Activated T-helper 17 cell treated with anti-CD3 and anti-CD28 coated beads, Interleukin-2, amount 50 U/mL, for 72 hours (primary cell): ENCODE results near the gene JOSD2. TPM values are rescaled to one million over a fixed set of nuclear protein-coding genes. Genes with fewer than 3 reads are reported as not detected.

Experiments
- ATAC-seq: fragments of 150-1000 bp; cut with Tn5 transposase; replicated peaks from 2 replicates; pipeline ENCODE4 v1.10.0; 2021; ENCODE audit warnings: mild to moderate bottlenecking, moderate library complexity
- H3K27ac Mint-ChIP-seq: one replicate; pipeline ENCODE4 v1.8.0; 2022; ENCODE audit warnings: mixed read lengths
- H3K27me3 Mint-ChIP-seq: one replicate; pipeline ENCODE4 v1.8.0; 2022; ENCODE audit warnings: mixed read lengths
- H3K36me3 Mint-ChIP-seq: one replicate; pipeline ENCODE4 v1.8.0; 2022; ENCODE audit warnings: low read depth, mild to moderate bottlenecking, mixed read lengths
- H3K4me1 Mint-ChIP-seq: one replicate; pipeline ENCODE4 v1.8.0; 2022; ENCODE audit warnings: mixed read lengths
- H3K4me3 Mint-ChIP-seq: one replicate; pipeline ENCODE4 v1.8.0; 2022; ENCODE audit warnings: mild to moderate bottlenecking, mixed read lengths
- H3K9me3 Mint-ChIP-seq: one replicate; pipeline ENCODE4 v1.8.0; 2022; ENCODE audit warnings: mixed read lengths
- total RNA-seq, 2 donors: library from RNA; stranded (reverse); gene quantifications; one replicate each; pipeline ENCODE4 v1.2.3, GENCODE V29; 2022

Gene JOSD2
- total RNA-seq, 2 donors from 2014 or later: 37.5 to 45.8 TPM

DNA sequence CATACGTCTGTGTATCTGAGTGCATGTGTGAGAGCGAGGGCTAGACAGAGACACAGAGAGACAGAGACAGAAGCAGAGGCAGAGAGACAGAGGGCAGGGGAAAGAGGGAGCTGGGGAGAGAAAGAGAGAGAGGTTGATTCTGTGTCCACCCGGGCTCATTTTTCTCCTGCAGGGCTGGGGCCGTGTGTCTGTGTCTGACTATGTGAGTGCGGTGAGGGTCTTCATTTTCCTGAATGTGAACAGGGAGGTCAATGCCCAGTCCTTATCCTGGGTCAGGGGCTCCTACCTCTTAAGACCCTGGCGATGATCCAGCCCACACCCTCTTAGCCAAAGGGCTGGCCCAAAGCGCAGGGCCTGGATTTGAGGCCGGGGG, 39.6 kb upstream of the JOSD2 start:
- Mint-ChIP-seq H3K27ac (no peak overlapping the region), H3K4me3 (no peak overlapping the region), H3K36me3 (no peaks in the 10 kb centered on the region), H3K9me3 (no peaks in the 10 kb centered on the region), H3K4me1 (no peaks in the 10 kb centered on the region), H3K27me3 (peaks cover 44% of the 10 kb centered on the region)
- ATAC-seq: no peak

DNA sequence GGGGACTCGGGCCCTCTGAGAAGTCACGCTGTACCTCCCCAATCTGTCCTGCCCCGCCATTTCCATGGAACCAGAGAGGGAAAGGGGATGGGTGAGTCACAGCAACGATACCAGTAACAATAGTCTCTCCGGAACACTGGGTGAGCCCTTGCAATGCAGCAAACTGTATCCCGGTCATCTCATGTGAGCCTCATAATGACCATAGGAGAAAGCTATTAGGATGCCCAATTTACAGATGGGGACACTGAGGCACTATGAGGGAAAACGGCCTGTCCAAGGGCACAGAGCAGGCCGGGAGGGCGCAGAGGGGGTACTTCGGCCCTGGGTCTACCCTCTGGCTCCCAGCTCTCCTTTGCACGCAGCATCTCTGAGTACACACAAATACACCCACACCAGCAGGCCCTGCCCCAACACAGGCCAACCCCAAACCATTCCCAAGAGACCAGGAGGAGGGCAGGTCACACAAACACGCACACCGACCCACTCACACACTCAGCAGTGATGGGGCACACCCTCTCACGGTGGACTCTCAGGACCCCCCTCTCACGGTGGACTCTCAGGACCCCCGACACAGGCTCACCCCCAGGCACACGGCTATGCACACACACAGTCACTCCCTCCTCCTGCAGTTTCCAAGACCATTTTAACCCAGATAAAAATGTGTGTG, 39.1 kb upstream of the JOSD2 start:
- ATAC-seq: no peak
- Mint-ChIP-seq H3K4me3 (no peak overlapping the region), H3K27ac (no peak overlapping the region), H3K27me3 (peaks cover 39% of the 10 kb centered on the region), H3K36me3 (no peaks in the 10 kb centered on the region), H3K9me3 (no peaks in the 10 kb centered on the region), H3K4me1 (no peaks in the 10 kb centered on the region)

DNA sequence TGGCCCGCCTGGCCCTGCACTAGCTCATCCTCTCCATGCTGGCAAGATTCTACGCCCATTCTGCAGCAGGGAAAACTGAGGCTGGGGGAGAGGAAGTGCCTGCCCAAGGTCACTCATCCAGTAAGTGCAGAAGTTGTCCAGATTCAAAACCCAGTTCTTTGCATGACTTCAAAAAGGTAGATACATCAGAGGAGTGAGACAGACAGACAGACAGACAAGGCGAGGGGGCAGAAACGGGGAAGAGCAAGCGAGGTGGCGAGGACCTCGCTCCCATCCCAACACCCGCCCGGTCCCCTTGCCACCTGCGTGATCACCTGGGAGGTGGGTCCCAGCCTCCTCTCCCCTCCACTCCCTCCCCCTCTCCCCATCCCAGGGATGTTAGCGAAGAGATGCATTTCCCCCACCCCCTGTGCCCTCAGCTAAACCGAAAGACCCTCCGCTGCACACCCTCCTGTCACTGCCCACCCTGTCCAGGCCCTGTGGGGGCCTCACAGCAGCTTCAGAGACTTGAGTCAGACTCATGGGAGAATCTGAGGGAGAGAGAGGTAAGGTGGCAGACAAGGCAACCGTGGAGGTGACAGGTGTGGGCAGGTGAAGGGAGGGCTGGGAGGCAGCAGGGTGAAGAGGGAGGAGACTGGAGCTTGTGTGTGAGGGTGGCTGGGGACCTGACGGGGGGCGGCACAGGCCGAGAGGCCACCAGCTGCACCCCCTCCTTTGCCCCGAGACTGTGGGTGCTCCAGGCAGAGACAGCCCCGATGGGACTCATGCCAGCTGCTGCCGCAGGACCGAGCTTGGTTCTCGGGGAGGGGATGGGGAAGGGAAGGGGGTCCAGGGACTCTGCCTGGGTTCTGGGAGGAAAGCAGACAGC, 38.3 kb upstream of the JOSD2 start:
- no peak for ATAC-seq
- H3K4me1 Mint-ChIP-seq: no peaks in the 10 kb centered on the region
- no peak overlapping the region for H3K27ac Mint-ChIP-seq
- no peaks in the 10 kb centered on the region for H3K36me3 Mint-ChIP-seq
- peaks cover 38% of the 10 kb centered on the region for H3K27me3 Mint-ChIP-seq
- no peak overlapping the region for H3K4me3 Mint-ChIP-seq
- H3K9me3 Mint-ChIP-seq: no peaks in the 10 kb centered on the region

DNA sequence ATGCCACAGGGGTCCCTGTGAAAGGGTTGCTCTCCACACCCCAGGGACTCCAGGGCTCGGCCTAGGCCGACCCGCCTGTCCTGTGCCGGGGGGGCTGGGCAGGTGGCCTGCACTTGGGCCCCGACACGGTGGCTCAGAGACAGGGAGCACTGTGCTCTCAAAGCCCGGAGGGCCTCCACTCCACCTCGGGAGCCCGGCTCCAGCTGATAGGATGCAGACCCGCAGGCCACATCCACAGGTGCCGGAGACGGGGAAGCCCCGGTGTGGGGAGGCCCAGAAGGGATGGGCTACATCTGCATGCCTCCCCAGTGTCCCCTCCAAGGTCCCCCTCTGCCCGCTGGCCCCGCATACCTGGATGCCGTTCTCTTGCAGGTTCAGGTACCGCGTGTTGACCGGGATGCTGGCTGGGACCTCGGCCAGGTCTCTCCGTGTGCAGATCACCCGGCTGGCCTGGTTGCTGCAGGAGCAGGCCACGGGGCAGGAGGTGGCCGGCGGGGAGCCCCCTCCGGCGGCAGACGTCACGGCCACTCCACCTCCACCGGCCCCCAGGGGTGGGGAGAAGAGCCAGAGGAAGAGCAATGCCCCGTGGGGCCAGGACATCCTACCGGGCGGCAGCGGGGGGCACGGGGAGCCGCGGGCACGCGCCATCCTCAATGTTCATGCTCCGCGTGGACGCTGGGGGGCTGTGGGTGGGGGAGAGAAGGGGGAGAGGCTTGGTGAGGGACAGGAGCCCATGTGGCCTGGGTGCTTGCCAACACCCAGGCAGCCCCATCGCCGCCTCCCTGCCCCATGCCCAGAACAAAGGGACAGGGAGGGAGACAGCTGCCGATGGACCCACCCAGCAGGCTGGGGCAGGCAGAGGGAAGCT, 37.4 kb upstream of the JOSD2 start:
- ATAC-seq: no peak
- Mint-ChIP-seq H3K4me1 (no peaks in the 10 kb centered on the region), H3K9me3 (no peaks in the 10 kb centered on the region), H3K27ac (no peak overlapping the region), H3K4me3 (no peak overlapping the region), H3K36me3 (no peaks in the 10 kb centered on the region), H3K27me3 (peaks cover 34% of the 10 kb centered on the region)

DNA sequence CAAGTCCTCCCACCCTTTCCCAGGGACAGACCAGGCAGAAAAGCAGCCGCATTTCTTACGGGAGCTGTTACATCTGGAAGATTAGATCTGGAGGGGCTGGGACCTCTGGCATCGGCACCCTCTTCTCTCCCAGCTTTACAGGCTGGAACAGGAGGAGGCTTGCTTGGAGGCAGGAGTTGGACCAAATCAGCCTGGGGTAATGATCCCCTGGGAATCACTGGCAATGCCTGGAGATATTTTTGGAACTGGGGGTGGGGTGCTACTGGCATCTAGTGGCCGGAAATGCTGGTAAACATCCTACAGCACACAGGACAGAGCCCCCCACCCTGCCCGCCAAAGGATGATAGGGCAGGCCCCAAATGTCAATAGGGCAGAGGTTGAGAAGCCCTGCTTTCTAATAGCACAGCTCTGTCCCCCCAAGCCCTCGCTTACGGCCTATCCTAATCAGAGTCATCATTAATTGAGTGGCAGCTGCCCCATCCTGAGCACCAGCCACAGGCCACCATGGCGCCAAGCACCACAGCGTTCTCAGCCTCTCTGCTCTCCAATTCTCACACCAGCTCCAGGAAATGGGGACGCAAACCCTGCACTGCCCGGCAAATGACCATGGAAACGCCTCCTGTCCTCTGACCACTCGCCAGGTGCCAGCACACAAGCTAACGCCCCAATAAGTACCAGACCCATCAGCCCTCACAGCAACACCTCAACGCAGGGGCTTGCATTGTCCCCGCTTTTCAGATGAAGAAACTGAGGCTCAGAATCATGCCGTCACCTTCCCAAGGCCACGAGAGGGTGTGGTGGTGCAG, 36.6 kb upstream of the JOSD2 start:
- no peak for ATAC-seq
- Mint-ChIP-seq H3K27ac (no peak overlapping the region), H3K9me3 (no peaks in the 10 kb centered on the region), H3K36me3 (no peaks in the 10 kb centered on the region), H3K4me1 (no peaks in the 10 kb centered on the region), H3K4me3 (no peak overlapping the region), H3K27me3 (peaks cover 26% of the 10 kb centered on the region)

DNA sequence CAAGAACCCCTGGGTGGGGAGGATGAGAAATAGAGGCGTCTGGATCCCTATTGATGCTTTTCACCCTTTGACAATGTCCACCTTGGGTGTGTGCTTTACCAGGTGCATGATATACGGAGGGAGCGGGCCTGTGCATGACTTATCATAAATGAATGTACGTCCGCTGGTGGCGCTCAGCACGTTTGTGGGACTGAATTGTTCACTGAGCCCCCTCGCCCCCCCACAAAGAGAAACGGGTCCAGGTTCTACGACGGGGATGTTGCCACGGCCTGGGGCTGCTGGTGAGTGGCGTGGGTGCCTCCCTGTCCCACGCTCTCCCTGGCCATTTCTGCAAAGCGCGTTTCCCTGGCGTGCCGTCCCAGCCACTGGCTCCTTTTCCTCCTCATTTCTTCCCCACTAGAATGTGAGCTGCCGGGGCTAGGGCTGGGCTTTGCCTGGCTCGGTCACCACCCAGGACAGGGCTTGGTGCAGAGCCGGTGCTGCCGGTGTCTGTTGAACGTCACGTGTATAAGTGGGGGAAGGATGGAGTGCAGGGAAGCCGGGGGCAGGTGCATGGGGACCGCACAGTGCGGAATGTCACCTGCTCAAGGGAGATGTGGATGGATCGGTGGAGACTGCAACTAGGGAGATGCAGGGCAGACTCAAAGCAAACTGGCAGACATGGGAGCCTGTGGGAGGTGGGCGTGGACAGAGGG, 35.7 kb upstream of the JOSD2 start:
- no peak overlapping the region for H3K27ac Mint-ChIP-seq
- no peaks in the 10 kb centered on the region for H3K4me1 Mint-ChIP-seq
- no peaks in the 10 kb centered on the region for H3K9me3 Mint-ChIP-seq
- peaks cover 18% of the 10 kb centered on the region for H3K27me3 Mint-ChIP-seq
- no peaks in the 10 kb centered on the region for H3K36me3 Mint-ChIP-seq
- ATAC-seq: no peak
- H3K4me3 Mint-ChIP-seq: no peak overlapping the region

DNA sequence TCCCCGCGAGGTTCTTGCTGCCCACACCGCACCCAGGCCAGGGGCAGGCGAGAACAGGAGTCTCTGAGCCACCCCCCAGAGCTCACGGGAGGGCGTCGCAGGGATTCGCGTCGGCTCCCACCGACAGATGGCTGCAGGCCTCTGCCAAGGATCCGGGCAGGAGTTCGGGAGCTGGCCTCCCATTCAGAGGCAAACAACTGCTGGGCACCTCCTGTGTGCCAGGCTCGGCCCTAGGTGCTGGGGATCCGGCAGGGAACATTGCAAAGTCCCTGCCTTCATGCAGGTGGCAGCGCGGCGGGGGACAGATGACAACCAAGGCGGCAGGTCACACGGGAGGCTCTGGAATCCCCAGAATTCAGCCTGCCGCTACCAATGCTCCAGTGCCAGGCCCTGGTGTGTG, 32.0 kb upstream of the JOSD2 start:
- no peak for ATAC-seq
- Mint-ChIP-seq H3K27ac (no peak overlapping the region), H3K27me3 (no peaks in the 10 kb centered on the region), H3K36me3 (no peaks in the 10 kb centered on the region), H3K4me3 (no peak overlapping the region), H3K4me1 (no peaks in the 10 kb centered on the region), H3K9me3 (no peaks in the 10 kb centered on the region)

DNA sequence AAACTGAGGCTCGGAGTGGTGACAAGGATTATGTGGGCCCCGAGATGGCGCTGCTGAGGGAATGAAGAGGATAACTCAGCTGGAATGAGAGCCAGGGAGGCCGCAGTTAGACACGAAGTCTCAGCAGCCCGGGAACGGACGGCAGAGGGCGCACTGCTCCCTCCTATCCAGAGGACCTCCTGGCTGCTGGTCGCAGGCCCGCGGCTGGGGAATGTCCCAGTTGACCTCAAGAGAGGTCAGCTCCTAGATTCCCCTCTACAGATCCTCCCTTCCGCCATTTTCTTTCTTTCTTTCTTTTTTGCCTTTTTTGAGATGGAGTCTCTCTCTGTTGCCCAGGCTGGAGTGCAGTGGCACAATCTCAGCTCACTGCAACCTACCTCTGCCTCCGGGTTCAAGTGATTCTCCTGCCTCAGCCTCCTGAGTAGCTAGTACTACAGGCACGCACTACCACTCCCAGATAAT, 26.8 kb upstream of the JOSD2 start:
- Mint-ChIP-seq H3K36me3 (no peaks in the 10 kb centered on the region), H3K9me3 (peaks cover 6% of the 10 kb centered on the region)
- peak; percentile 79 for ATAC-seq

DNA sequence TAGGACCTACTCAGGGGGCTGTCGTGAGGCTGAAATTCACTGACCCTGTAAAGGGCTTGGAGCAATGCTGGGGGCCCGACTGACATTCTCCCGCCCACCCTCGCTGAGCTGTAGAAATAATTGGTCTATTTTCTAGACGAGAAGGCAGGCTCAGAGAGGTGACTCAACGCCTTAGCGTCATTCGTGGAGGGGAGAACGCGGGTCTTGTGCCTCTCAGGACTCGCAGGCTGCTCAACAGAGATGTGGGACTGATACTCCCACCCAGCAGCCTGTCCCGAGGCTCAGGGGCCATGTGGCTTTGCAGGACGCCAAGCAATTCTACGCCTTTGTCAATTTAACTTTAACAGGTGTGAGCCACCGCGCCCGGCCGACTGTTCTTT, 26.3 kb upstream of the JOSD2 start:
- no peaks in the 10 kb centered on the region for H3K4me1 Mint-ChIP-seq
- no peaks in the 10 kb centered on the region for H3K36me3 Mint-ChIP-seq
- H3K9me3 Mint-ChIP-seq: peaks cover 6% of the 10 kb centered on the region
- ATAC-seq: no peak
- H3K27me3 Mint-ChIP-seq: peaks cover 20% of the 10 kb centered on the region
- no peak overlapping the region for H3K27ac Mint-ChIP-seq
- no peak overlapping the region for H3K4me3 Mint-ChIP-seq

More for the DNA sequence above, 26.8 kb upstream of the JOSD2 start:
- H3K4me3 Mint-ChIP-seq: no peak overlapping the region
- H3K27ac Mint-ChIP-seq: no peak overlapping the region
- peaks cover 15% of the 10 kb centered on the region for H3K27me3 Mint-ChIP-seq
- no peaks in the 10 kb centered on the region for H3K4me1 Mint-ChIP-seq

DNA sequence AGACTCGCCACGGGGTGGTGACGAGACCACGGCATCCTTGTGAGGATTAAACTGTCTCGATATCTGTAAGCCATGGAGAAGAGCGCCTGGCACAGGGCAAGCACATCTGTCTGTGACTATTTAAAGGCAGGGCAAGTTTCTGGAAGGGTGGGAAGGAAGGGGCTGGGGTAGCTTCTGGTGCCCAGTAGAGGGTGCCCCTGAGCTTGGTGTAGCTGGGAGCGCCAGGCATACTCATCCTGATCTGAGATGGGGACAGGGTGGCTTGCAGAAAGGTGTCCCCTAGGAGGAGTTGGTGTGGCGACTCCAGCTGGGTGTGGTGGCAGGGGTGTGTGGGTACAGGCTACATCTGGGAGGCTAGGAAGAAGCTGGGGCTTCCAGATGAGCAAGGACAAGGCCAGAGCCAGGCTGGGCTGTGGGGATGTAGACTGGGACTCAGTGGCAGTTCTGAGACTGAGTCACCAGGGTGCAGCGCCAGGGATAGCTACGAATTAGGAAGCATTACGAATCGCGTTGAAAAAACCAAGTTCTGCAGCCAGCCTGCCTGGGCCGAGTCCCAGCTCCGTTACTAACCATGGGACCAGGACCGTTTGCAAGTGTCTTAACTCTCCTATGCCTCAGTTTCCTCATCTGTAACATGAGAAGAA, 25.8 kb upstream of the JOSD2 start:
- no peak overlapping the region for H3K4me3 Mint-ChIP-seq
- no peaks in the 10 kb centered on the region for H3K36me3 Mint-ChIP-seq
- peaks cover 22% of the 10 kb centered on the region for H3K27me3 Mint-ChIP-seq
- no peak overlapping the region for H3K27ac Mint-ChIP-seq
- H3K4me1 Mint-ChIP-seq: no peaks in the 10 kb centered on the region
- no peak for ATAC-seq
- peaks cover 6% of the 10 kb centered on the region for H3K9me3 Mint-ChIP-seq

DNA sequence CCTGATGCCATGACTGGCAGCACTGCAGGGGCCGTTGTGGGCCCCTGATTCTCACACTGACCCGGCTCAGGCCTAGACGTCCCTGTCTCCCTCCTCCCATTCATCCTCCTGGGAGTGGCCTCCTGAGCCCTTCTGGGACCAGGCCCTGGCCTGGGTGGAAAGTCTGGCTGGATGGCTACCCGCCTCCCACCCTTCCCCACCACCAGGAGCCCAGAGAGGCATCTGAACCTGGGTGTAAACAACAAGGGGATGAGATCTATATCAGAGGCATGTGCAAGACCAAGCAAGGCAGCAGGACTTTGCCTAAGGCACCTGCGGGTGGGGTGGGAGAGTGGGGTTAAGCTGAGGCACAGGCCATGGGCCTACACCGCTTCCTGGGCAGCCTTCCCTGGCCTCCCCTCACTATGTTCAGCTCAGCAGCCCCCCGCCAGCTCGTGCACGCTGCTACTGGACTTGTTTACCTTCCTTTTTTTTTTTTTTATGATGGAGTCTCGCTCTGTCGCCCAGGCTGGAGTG, 24.7 kb upstream of the JOSD2 start:
- ATAC-seq: no peak
- peaks cover 22% of the 10 kb centered on the region for H3K27me3 Mint-ChIP-seq
- peaks cover 6% of the 10 kb centered on the region for H3K9me3 Mint-ChIP-seq
- no peak overlapping the region for H3K27ac Mint-ChIP-seq
- H3K4me3 Mint-ChIP-seq: no peak overlapping the region
- H3K4me1 Mint-ChIP-seq: no peaks in the 10 kb centered on the region
- H3K36me3 Mint-ChIP-seq: no peaks in the 10 kb centered on the region

DNA sequence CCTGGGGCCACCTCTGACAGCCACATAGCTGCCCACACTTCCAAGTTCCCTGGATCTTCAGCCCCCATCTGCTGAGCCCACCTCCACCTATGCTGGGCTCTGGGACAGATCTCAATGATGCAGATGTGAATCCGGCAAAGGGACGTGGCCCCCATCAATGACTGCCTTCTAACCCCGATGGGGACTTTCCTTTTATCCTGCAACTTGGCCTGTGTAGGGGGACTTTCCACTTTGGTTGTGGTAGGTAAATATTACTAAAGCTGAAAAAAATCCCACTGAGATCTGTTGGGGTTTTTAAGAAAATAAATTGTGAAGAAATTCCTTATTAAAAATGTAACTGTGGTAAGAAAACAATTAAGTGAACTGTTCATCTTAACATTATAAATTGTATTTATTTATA, 23.5 kb upstream of the JOSD2 start:
- peaks cover 22% of the 10 kb centered on the region for H3K27me3 Mint-ChIP-seq
- peaks cover 6% of the 10 kb centered on the region for H3K9me3 Mint-ChIP-seq
- H3K27ac Mint-ChIP-seq: no peak overlapping the region
- no peak overlapping the region for H3K4me3 Mint-ChIP-seq
- H3K36me3 Mint-ChIP-seq: no peaks in the 10 kb centered on the region
- ATAC-seq: peak; percentile 24
- no peaks in the 10 kb centered on the region for H3K4me1 Mint-ChIP-seq

DNA sequence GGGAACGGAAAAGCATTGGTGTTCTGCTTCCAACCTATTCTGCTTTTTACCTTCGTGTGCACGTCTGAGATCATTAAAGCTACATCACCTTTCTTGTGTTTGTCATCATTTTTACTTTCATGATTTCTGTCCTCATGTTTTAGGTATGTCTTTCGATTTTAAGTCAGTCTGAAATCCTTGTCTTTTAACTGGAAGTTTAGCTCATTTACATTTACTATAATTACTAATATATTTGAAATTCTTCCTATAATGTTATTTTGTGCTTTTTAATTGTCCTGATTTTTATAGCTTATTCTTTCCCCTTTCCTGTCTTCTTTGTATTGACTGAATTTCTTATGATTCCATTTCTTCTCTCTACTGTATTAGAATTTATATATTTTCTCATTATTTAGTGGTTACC, 22.0 kb upstream of the JOSD2 start:
- H3K27ac Mint-ChIP-seq: no peak overlapping the region
- peaks cover 6% of the 10 kb centered on the region for H3K9me3 Mint-ChIP-seq
- H3K4me1 Mint-ChIP-seq: no peaks in the 10 kb centered on the region
- no peak overlapping the region for H3K4me3 Mint-ChIP-seq
- peaks cover 22% of the 10 kb centered on the region for H3K27me3 Mint-ChIP-seq
- ATAC-seq: no peak
- H3K36me3 Mint-ChIP-seq: no peaks in the 10 kb centered on the region
